Activated naive CD8-positive, alpha-beta T cell treated with anti-CD3 and anti-CD28 coated beads, Interleukin-2, amount 10 ng/mL, durations not matched to agents 7 days and 5 days (primary cell): Measurements from ENCODE around the gene ATF6B. TPM values are rescaled to one million over a fixed set of nuclear protein-coding genes. Genes with fewer than 3 reads are reported as not detected.
A peak's percentile ranks its signal among the peaks of the same experiment; 100 is the strongest.

Source experiments
- ATAC-seq: fragments of 150-1000 bp; cut with Tn5 transposase; one replicate; pipeline ENCODE4 v1.10.0; 2021; ENCODE audit warnings: low read depth, moderate library complexity
- POLR2A ChIA-PET: fragments of 350-600 bp; sonication (Branson Sonifier 250); formaldehyde crosslinking; loops from one replicate; lab custom pipeline; 2021; ENCODE audit warnings: antibody characterized with exemption; lab: Charles Lee
- DNase-seq: peaks from one replicate; pipeline ENCODE4 v3.0.0; 2021
- H3K27ac Mint-ChIP-seq: one replicate; pipeline ENCODE4 v1.8.0; 2022; ENCODE audit warnings: mild to moderate bottlenecking, mixed read lengths
- H3K27me3 Mint-ChIP-seq: one replicate; pipeline ENCODE4 v1.8.0; 2022; ENCODE audit warnings: mild to moderate bottlenecking, moderate library complexity, mixed read lengths
- H3K36me3 Mint-ChIP-seq: one replicate; pipeline ENCODE4 v1.8.0; 2021; ENCODE audit warnings: mild to moderate bottlenecking, mixed read lengths
- H3K4me1 Mint-ChIP-seq: one replicate; pipeline ENCODE4 v1.8.0; 2021; ENCODE audit warnings: mixed read lengths
- H3K4me3 Mint-ChIP-seq: one replicate; pipeline ENCODE4 v1.8.0; 2022; ENCODE audit warnings: mild to moderate bottlenecking, moderate library complexity, mixed read lengths
- H3K9me3 Mint-ChIP-seq: one replicate; pipeline ENCODE4 v1.8.0; 2021; ENCODE audit warnings: mixed read lengths
- total RNA-seq, 2 experiments: library from RNA; stranded (reverse); gene quantifications; one replicate each; pipeline ENCODE4 v1.2.3, GENCODE V29; 2021

ATF6B gene
- total RNA-seq, 2 experiments from 2014 or later, result 136 to 147 TPM

DNA sequence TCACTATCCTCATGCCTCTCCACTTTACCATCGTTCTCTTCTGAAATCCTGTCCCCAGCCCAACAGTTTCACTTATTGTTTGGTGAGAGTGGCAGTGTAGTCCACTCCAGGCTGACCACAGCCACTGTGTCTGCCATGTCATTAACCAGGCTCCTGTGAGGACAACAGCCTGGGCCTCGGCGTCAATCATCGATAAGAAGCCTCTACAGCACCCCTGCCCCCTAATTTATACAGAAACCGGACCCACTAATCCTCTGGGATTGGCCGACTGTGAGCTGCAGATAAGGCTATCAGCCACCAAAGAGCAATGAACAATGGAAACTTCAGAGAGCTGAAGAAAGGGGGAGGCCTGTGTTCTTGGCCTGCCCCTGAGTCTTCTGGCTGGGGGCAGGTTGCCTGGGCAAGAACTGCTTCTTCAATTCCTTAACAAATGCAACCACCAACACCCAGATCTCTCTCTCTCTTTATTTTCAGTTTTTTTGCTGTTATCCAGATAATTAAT, 39.8 kb upstream of the ATF6B start:
- peaks cover 19% of the 10 kb centered on the region for H3K36me3 Mint-ChIP-seq
- POLR2A ChIA-PET, result no interaction called here
- no peak overlapping the region for H3K27ac Mint-ChIP-seq
- no peaks in the 10 kb centered on the region for H3K9me3 Mint-ChIP-seq
- H3K27me3 Mint-ChIP-seq, result no peaks in the 10 kb centered on the region
- no peak for ATAC-seq
- peaks cover 3% of the 10 kb centered on the region for H3K4me1 Mint-ChIP-seq
- no peak overlapping the region for H3K4me3 Mint-ChIP-seq
- DNase-seq, result no peak

DNA sequence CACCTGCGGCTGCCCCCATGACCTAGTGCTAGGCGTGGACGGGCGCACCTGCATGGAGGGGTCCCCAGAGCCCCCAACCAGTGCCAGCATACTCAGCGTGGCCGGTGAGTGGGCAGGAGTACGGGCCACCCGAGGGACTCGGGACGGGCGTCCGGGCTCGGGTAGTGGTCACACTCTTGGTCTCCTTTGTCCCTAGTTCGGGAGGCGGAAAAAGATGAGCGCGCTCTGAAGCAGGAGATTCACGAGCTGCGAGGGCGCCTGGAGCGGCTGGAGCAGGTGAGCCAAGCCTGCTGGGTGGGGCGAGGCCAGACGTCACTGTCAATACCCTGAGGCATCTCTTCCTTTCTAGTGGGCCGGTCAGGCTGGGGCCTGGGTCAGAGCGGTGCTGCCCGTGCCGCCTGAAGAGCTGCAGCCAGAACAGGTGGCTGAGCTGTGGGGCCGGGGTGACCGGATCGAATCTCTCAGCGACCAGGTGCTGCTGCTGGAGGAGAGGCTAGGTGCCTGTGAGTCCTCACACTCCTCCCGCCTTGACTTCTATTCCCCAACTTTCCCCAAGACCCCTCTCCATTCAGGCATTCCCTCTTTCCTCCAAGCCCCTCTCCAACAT, 39.2 kb upstream of the ATF6B start:
- Mint-ChIP-seq H3K4me1 (no peaks in the 10 kb centered on the region), H3K4me3 (no peak overlapping the region), H3K9me3 (no peaks in the 10 kb centered on the region), H3K27ac (no peak overlapping the region), H3K36me3 (peaks cover 21% of the 10 kb centered on the region), H3K27me3 (no peaks in the 10 kb centered on the region)
- no peak for DNase-seq
- POLR2A ChIA-PET, result no interaction called here
- no peak for ATAC-seq

DNA sequence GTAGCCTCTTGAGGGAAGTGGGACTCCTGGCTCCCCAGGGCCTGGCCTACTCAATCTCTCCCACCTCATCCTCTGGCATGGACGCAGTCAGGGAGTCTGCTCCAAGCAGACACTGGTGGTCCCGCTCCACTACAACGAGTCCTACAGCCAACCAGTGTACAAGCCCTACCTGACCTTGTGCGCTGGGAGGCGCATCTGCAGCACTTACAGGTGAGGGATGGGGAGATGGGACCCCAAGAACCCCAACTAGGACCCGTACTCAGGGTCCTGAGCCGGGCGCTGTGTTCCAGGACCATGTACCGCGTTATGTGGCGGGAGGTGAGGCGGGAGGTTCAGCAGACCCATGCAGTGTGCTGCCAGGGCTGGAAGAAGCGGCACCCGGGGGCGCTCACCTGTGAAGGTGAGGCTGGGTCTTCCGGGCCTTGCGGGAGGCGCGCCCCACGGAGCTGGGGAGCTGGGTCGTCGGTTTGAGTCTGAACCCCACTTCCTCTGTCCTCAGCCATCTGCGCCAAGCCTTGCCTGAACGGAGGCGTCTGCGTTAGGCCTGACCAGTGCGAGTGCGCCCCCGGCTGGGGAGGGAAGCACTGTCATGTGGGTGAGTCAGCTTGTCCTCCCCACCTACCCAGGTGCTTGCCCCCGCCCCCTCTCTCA, 38.5 kb upstream of the ATF6B start:
- POLR2A ChIA-PET, result no interaction called here
- DNase-seq, result no peak
- Mint-ChIP-seq H3K4me1 (no peaks in the 10 kb centered on the region), H3K36me3 (peaks cover 24% of the 10 kb centered on the region), H3K27ac (peak overlapping the region; percentile 16), H3K9me3 (no peaks in the 10 kb centered on the region), H3K4me3 (no peak overlapping the region), H3K27me3 (no peaks in the 10 kb centered on the region)
- ATAC-seq, result peak; percentile 11

DNA sequence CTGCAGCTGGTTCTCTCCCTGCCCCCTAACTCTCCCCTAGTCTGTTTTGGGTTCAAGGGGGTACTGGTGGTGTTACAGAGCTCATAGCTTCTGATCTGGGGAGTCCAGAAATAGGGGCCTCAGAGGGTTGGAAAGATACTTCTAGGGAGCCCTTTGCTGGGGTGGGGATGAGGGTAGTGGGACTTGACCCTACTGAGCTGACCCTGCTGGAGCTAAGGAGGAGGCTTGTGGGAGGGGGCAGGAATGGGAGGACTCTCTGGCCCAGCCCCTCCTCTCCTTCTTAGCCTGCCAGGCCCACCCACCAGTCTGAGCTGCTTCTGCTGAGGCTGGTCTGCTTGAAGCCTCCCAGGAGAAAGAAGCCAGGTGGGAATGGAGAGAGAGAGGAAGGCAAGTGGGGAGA, 36.2 kb upstream of the ATF6B start, which contains the start of gene EGFL8:
TSS of gene EGFL8 (plus strand) at position 301 of the 400 bp plus-strand sequence. CDS start 1,571 bp downstream, outside the sequence.
- Mint-ChIP-seq H3K36me3 (peaks cover 17% of the 10 kb centered on the region), H3K4me1 (no peaks in the 10 kb centered on the region), H3K9me3 (no peaks in the 10 kb centered on the region), H3K27me3 (no peaks in the 10 kb centered on the region), H3K27ac (peak within 1 kb of the TSS; percentile 49), H3K4me3 (no peak within 1 kb of the TSS)
- ATAC-seq (no peak), DNase-seq (no peak)
- POLR2A ChIA-PET, result no interaction called here

DNA sequence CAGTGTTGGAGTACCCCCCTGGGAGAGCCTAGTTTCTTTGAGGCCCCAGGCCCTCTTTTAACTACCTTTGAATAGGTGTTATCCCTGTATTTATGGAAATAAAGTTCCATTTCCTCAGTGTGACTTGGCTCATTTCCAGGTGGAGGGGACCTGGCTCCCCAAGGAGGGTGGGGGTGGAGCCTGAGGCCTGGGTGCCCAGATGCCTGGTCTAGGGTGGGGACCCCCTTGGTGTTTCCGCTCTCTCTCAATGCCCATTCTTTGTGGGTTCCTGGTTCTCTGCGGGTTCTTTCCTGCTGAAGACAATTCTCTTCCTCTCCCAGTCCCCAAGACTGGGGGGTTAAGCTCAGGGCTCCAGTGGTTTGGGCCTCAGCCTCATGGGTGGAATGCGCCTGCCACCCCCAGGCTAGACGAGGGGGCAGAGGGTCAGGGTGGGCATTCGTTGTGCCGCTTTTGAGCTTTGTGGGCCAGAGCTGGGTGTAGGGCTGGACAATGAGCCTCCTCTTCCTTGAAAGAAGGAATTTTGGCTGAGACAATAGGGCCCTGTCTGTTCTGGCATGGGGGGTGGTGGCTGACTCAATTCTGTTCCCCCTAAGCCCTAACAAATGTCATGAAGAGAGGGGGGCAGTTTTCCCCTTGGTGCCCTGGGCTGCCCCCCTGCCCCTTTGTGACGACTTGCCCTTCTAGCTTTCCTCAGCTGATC, 35.7 kb upstream of the ATF6B start:
- ATAC-seq (no peak), DNase-seq (no peak)
- H3K36me3 Mint-ChIP-seq, result peaks cover 14% of the 10 kb centered on the region
- no peak overlapping the region for H3K27ac Mint-ChIP-seq
- no peaks in the 10 kb centered on the region for H3K9me3 Mint-ChIP-seq
- H3K4me1 Mint-ChIP-seq, result no peaks in the 10 kb centered on the region
- no peaks in the 10 kb centered on the region for H3K27me3 Mint-ChIP-seq
- H3K4me3 Mint-ChIP-seq, result no peak overlapping the region
- POLR2A ChIA-PET, result interaction anchor here (0.6 kb wide), 1 partner anchor 40 kb away, joined by 3 read pairs; no protein-coding TSS in a partner anchor

DNA sequence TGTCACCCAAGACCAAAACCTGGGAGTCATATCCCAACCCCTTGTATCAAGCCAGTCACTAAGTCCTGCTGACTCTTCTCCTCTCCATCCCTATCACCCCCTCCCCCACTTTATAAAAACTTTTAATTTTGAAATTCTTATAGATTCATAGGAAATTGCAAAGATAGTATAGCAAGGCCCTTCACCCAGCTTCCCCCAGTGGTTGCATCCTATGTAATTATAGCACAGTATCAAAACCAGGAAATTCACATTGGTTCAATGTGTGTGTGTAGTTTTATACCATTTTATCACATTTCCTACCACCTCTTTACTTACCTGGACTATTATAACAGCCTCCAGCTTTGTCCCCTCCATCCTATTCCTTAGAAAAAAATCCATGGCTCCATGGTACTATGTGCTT, 30.0 kb upstream of the ATF6B start:
- no peak overlapping the region for H3K27ac Mint-ChIP-seq
- DNase-seq (no peak), ATAC-seq (no peak)
- no peak overlapping the region for H3K4me3 Mint-ChIP-seq
- peaks cover 13% of the 10 kb centered on the region for H3K4me1 Mint-ChIP-seq
- H3K27me3 Mint-ChIP-seq, result no peaks in the 10 kb centered on the region
- POLR2A ChIA-PET, result no interaction called here
- H3K36me3 Mint-ChIP-seq, result peaks cover 20% of the 10 kb centered on the region
- no peaks in the 10 kb centered on the region for H3K9me3 Mint-ChIP-seq

DNA sequence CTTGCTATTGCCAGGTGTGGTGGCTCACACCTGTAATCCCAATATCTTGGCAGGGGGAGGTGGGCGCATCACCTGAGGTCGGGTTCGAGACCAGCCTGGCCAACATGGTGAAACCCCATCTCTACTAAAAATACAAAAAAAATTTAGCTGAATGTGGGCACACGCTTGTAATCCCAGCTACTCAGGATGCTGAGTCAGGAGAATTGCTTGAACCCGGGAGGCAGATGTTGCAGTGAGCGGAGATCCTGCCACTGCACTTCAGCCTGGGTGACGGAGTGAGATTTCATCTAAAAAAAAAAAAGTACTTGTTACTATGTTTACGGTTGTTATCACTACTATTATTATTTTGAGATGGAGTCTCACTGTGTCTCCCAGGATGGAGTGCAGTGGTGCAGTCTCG, 28.8 kb upstream of the ATF6B start:
- no peaks in the 10 kb centered on the region for H3K27me3 Mint-ChIP-seq
- no peak for DNase-seq
- H3K4me1 Mint-ChIP-seq, result peaks cover 20% of the 10 kb centered on the region
- ATAC-seq, result no peak
- POLR2A ChIA-PET, result no interaction called here
- no peaks in the 10 kb centered on the region for H3K9me3 Mint-ChIP-seq
- H3K4me3 Mint-ChIP-seq, result no peak overlapping the region
- H3K36me3 Mint-ChIP-seq, result peaks cover 15% of the 10 kb centered on the region
- no peak overlapping the region for H3K27ac Mint-ChIP-seq

DNA sequence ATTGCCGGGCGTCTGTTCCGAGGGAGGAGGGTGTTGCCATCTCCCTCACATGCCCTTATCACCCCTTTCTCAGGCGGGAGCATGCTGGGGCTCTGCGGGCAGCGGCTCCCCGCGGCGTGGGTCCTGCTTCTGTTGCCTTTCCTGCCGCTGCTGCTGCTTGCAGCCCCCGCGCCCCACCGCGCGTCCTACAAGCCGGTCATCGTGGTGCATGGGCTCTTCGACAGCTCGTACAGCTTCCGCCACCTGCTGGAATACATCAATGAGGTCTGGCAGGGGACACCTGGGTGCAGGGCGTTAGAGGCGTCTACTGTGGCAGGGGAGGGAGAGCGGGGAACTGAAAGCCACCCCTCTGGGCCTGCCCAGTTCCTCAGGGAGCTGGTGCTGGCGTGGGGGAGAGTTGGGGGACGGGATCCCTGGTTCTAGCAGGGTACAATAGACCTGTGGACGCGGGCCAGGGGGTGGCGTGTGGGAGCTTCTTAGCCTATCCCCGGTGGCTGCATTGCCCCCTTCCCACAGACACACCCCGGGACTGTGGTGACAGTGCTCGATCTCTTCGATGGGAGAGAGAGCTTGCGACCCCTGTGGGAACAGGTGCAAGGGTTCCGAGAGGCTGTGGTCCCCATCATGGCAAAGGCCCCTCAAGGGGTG, 26.6 kb upstream of the ATF6B start:
- ATAC-seq (peak; percentile 80), DNase-seq (peak; percentile 75)
- H3K27ac Mint-ChIP-seq, result peak overlapping the region; percentile 94
- no peaks in the 10 kb centered on the region for H3K9me3 Mint-ChIP-seq
- H3K36me3 Mint-ChIP-seq, result peaks cover 15% of the 10 kb centered on the region
- peak overlapping the region; percentile 98 for H3K4me3 Mint-ChIP-seq
- POLR2A ChIA-PET, result interaction anchor here (0.9 to 1.3 kb wide), 7 partner anchors 23 to 67 kb away, joined by 3 to 9 read pairs (median 4); partner anchors contain the start of genes FKBPL, GPSM3, PBX2 and RNF5
- peaks cover 11% of the 10 kb centered on the region for H3K27me3 Mint-ChIP-seq
- peaks cover 31% of the 10 kb centered on the region for H3K4me1 Mint-ChIP-seq

DNA sequence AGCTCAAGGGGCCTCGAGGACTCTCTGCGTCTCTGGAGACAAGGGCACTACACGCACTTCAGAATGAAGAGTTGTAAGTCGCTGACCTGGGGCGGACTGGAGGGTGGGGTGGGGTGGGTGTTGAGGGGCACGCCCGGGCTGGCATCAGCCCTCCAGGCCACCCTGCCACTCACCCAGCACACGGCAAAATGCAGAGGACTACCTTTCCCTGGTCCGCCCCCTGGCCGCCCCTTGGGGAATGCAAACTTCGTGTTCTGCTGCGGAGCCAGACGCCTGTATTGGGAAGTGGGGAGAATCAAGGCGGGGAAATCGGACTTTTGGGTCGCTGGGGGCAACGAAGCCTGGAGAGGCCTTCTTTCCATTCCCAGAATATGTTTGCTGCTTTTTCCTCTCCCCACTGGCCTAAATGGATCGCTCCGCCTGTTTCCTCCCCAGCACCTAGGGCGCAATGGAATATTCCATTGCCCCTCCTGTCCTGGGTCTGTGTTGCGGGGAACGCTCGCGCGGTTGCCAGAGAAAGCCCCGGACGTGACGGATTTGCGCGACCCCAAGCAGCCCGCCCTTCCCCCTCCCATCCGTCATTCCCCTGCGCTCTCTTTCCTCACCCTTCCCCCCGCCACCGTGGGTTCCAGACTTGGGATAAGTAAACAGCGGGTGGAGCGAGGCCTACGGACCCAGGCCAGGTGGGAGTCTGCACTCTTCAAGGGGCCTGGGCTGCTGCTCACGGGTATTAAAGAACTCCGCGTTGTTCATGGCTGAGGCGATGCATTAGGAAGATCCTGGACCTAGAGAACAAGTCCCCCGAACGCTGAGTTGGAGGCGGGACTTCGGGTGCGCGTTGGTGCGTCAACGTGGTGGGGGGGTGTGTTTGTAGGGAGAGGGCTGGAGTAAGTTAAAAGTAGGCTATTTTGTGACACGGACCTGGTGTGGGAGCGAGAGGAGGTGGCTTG, 25.8 kb upstream of the ATF6B start, which contains the start of gene PPT2:
TSS of gene PPT2 (plus strand) at position 578 of the 950 bp plus-strand sequence. CDS start 454 bp downstream, outside the sequence.
- Mint-ChIP-seq H3K4me3 (peak within 1 kb of the TSS; percentile 98), H3K27ac (peak within 1 kb of the TSS; percentile 94), H3K9me3 (no peaks in the 10 kb centered on the region), H3K36me3 (peaks cover 15% of the 10 kb centered on the region), H3K27me3 (peaks cover 14% of the 10 kb centered on the region), H3K4me1 (peaks cover 34% of the 10 kb centered on the region)
- ATAC-seq (peak; percentile 72), DNase-seq (peak; percentile 81)
- POLR2A ChIA-PET, result interaction anchor here (1.0 to 1.3 kb wide), 6 partner anchors 24 to 66 kb away, joined by 3 to 8 read pairs (median 4); partner anchors contain the start of genes GPSM3, PBX2 and RNF5

DNA sequence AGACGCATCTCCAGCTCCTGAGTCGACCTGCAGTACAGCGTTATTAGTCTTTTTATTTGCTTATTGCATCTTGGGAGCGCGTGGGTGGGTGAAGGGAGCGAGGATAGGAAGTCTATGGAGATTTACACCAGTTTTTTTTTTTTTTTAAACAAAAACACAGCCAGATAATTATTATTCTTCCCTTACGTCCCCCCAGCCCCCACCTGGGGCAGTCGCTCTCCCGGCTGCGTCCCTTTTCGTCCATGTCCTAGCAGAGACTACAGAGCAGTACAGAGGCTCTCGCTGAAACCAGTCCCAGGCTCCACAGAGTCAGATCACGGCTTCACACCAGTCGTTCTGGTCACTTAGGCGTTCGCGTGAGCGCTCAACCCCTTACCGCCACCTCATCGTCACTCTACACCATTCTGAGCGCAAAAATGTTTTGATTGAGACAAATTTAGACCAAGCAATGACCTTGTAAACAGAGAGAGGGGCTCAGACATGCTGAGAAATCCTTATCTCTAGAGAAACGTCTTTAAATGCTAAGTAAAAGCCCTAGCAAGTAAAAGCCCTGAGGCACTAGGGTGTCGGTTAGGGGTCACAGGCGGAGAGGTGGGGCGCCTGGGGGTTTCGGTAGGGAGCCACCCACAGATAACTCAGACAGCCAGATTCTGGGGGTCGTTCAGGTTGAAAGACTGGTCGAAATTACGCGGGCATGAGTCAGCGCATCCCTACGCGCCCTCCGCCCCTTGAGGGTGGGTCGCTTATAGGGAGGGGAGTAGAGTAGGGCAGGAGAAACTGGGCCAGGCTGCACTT, 24.9 kb upstream of the ATF6B start:
- Mint-ChIP-seq H3K4me3 (peak overlapping the region; percentile 38), H3K36me3 (peaks cover 10% of the 10 kb centered on the region), H3K9me3 (no peaks in the 10 kb centered on the region), H3K27me3 (peaks cover 22% of the 10 kb centered on the region), H3K4me1 (peaks cover 40% of the 10 kb centered on the region), H3K27ac (peak overlapping the region; percentile 94)
- DNase-seq (no peak), ATAC-seq (no peak)
- POLR2A ChIA-PET, result interaction anchor here (1.0 kb wide), 1 partner anchor 43 kb away, joined by 3 read pairs; no protein-coding TSS in a partner anchor

DNA sequence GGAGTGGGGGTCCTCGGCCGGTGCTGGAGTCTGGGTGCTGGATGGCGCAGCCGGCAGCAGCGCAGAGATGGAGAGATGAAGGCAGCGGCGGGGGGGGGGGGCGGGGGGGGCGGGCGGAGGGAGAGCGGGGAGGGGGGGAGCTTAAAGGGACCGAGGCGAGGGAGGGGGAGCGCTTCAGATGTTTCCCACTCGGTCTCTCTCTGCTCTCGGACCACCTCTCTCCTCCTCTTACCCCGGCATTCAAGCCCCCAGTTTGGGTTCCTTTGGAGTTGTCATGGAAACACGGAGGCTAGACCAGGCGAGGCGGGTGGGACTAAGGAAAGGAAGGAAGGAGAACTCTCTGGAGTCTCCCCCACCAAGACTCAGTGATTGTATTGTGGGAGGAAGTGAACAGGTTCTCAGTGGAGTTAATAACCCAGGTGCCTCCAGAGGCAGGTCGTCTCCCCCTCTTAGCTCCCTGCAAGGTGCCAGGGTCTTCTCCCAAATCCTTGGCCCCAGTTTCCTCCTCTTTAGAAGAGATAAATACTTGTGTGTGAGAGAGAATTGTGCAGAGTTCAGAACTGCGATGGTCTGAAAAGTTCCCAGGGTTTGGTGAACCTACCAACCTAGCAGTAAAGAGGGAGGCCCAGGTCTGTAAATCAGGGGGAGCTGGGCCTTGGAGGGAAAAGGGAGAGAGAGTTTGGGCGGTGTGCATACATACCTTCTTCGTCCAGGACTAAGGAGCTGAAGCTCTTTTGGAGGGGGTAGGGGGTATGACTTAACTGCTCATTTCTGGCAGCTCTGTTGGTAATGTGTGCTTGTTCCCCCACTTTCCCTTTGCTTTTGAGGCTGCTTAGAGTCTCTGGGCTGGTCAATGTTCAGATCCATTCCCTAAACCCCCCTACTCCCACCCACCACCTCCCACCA, 24.1 kb upstream of the ATF6B start, which contains the start of gene PRRT1:
TSS of gene PRRT1 (minus strand) at position 77 of the 906 bp plus-strand sequence. CDS start 112 bp downstream, outside the sequence.
- Mint-ChIP-seq H3K27ac (peak within 1 kb of the TSS; percentile 74), H3K4me1 (peaks cover 40% of the 10 kb centered on the region), H3K36me3 (peaks cover 3% of the 10 kb centered on the region), H3K4me3 (peak within 1 kb of the TSS; percentile 67), H3K27me3 (peaks cover 30% of the 10 kb centered on the region), H3K9me3 (no peaks in the 10 kb centered on the region)
- ATAC-seq, result no peak
- POLR2A ChIA-PET, result no interaction called here
- no peak for DNase-seq
